ENCODE results near the gene AGMO.

DNA sequence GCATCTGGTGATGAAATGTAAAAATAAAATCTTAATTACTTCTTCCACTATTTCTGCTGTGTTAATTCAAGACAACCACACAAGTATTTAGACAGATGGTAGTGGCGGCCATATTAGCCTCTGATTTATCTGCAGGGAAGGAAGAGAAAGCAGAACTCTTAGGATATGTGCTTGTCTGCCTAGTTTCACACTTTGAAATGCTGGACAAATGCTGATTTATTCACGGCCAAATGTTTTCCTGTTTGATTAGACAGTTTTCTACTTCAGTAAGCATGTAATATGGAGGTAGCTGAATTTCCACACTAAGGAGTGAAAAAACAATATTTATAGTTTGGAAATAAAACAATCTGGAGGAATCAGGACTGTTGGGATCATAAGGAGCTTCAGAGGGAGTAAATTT, 158.1 kb downstream of the AGMO start:
- no peak for TF ChIP-seq MYBL2 (CRISPR knock-in tag; IDR thresholded peaks at IDR 0.05)
- TF ChIP-seq IRF2 (CRISPR knock-in tag; IDR thresholded peaks at IDR 0.05; ENCODE audit: borderline replicate concordance, low read depth), result no peak
- TF ChIP-seq, protein P1, sequence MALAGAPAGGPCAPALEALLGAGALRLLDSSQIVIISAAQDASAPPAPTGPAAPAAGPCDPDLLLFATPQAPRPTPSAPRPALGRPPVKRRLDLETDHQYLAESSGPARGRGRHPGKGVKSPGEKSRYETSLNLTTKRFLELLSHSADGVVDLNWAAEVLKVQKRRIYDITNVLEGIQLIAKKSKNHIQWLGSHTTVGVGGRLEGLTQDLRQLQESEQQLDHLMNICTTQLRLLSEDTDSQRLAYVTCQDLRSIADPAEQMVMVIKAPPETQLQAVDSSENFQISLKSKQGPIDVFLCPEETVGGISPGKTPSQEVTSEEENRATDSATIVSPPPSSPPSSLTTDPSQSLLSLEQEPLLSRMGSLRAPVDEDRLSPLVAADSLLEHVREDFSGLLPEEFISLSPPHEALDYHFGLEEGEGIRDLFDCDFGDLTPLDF (CRISPR knock-in tag; IDR thresholded peaks at IDR 0.05), result no peak
- TF ChIP-seq, protein P2, sequence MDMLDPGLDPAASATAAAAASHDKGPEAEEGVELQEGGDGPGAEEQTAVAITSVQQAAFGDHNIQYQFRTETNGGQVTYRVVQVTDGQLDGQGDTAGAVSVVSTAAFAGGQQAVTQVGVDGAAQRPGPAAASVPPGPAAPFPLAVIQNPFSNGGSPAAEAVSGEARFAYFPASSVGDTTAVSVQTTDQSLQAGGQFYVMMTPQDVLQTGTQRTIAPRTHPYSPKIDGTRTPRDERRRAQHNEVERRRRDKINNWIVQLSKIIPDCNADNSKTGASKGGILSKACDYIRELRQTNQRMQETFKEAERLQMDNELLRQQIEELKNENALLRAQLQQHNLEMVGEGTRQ (CRISPR knock-in tag; IDR thresholded peaks at IDR 0.05), result no peak
- TF ChIP-seq, protein P3, sequence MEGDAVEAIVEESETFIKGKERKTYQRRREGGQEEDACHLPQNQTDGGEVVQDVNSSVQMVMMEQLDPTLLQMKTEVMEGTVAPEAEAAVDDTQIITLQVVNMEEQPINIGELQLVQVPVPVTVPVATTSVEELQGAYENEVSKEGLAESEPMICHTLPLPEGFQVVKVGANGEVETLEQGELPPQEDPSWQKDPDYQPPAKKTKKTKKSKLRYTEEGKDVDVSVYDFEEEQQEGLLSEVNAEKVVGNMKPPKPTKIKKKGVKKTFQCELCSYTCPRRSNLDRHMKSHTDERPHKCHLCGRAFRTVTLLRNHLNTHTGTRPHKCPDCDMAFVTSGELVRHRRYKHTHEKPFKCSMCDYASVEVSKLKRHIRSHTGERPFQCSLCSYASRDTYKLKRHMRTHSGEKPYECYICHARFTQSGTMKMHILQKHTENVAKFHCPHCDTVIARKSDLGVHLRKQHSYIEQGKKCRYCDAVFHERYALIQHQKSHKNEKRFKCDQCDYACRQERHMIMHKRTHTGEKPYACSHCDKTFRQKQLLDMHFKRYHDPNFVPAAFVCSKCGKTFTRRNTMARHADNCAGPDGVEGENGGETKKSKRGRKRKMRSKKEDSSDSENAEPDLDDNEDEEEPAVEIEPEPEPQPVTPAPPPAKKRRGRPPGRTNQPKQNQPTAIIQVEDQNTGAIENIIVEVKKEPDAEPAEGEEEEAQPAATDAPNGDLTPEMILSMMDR (IDR thresholded peaks at IDR 0.05), result no peak
- TF ChIP-seq, protein P4, sequence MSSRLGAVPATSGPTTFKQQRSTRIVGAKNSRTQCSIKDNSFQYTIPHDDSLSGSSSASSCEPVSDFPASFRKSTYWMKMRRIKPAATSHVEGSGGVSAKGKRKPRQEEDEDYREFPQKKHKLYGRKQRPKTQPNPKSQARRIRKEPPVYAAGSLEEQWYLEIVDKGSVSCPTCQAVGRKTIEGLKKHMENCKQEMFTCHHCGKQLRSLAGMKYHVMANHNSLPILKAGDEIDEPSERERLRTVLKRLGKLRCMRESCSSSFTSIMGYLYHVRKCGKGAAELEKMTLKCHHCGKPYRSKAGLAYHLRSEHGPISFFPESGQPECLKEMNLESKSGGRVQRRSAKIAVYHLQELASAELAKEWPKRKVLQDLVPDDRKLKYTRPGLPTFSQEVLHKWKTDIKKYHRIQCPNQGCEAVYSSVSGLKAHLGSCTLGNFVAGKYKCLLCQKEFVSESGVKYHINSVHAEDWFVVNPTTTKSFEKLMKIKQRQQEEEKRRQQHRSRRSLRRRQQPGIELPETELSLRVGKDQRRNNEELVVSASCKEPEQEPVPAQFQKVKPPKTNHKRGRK (CRISPR knock-in tag; IDR thresholded peaks at IDR 0.05; ENCODE audit: borderline replicate concordance), result no peak
- TF ChIP-seq ZNF263 (CRISPR knock-in tag; IDR thresholded peaks at IDR 0.05; ENCODE audit: low read depth), result no peak
- TF ChIP-seq CREM (CRISPR knock-in tag; IDR thresholded peaks at IDR 0.05), result no peak
- no peak for TF ChIP-seq JUN (CRISPR knock-in tag; IDR thresholded peaks at IDR 0.05)
